ENCODE results near the gene IL9R. TPM values are rescaled to one million over a fixed set of nuclear protein-coding genes. Genes with fewer than 3 reads are reported as not detected.
A peak's percentile ranks its signal among the peaks of the same experiment; 100 is the strongest.
"Not testable (repeated sequence)": the region's sequence is repeated elsewhere in the genome, so short reads cannot be mapped to it uniquely, and the experiment has no call there.

IL9R gene
- total and polyA plus RNA-seq, 2 donors from 2014 or later, result 0.88 TPM; not detected in 1

DNA sequence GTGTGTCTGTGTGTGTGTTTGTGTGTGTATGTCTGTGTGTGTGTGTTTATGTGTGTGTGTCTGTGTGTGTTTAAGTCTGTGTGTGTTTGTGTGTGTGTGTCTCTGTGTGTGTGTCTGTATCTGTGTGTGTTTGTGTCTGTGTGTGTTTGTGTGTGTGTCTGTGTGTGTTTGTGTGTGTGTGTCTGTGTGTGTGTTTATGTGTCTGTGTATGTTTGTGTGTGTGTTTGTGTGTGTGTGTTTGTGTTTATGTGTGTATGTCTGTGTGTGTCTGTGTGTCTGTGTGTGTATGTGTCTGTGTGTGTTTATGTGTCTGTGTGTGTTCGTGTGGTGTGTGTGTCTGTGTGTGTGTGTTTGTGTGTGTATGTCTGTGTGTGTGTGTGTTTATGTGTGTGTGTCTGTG lies 11.4 kb downstream of the IL9R start:
- FAIRE-seq, result peak; percentile 66

GRCh38 chrX:156009691-156010090 lies 12.2 kb downstream of the IL9R start:
- H3K9ac ChIP-seq (ENCODE audit: low read length in 3 of 3); H3K27ac ChIP-seq (ENCODE audit: low read depth in 2 of 2, low read length in 2 of 2); H3K9me3 ChIP-seq (ENCODE audit: control insufficient read depth in 2 of 3, insufficient read depth in 1 of 3, low read length in 3 of 3); intact Hi-C loops (cut with DNase I); H3K4me3 ChIP-seq (ENCODE audit: low read length in 3 of 3); H3K27me3 ChIP-seq (ENCODE audit: control insufficient read depth, insufficient read depth, low read length); H3K36me3 ChIP-seq (ENCODE audit: control insufficient read depth in 2 of 3, insufficient read depth in 3 of 3, low read length in 3 of 3); DNase-seq; H3K4me1 ChIP-seq (ENCODE audit: control insufficient read depth in 2 of 3, insufficient read depth in 2 of 3, low read depth in 1 of 3, low read length in 3 of 3); FAIRE-seq: not testable (repeated sequence)

More for the DNA sequence above, 11.4 kb downstream of the IL9R start:
- H3K9ac ChIP-seq (ENCODE audit: low read length in 3 of 3), result no peak overlapping the region
- intact Hi-C loops (cut with DNase I), result no loop called here
- no peak overlapping the region for H3K27ac ChIP-seq (ENCODE audit: low read depth in 2 of 2, low read length in 2 of 2)
- DNase-seq, result peak in 1 of 5 donors; percentile 0
- H3K9me3 ChIP-seq (ENCODE audit: control insufficient read depth in 2 of 3, insufficient read depth in 1 of 3, low read length in 3 of 3), result peaks cover 0 to 4% (median 0%) of the 10 kb centered on the region in 3 donors
- H3K4me1 ChIP-seq (ENCODE audit: control insufficient read depth in 2 of 3, insufficient read depth in 2 of 3, low read depth in 1 of 3, low read length in 3 of 3), result no peaks in the 10 kb centered on the region
- peak overlapping the region in 1 of 3 donors; percentile 51 for H3K4me3 ChIP-seq (ENCODE audit: low read length in 3 of 3)
- no peaks in the 10 kb centered on the region for H3K36me3 ChIP-seq (ENCODE audit: control insufficient read depth in 2 of 3, insufficient read depth in 3 of 3, low read length in 3 of 3)
- TF ChIP-seq, protein P1, sequence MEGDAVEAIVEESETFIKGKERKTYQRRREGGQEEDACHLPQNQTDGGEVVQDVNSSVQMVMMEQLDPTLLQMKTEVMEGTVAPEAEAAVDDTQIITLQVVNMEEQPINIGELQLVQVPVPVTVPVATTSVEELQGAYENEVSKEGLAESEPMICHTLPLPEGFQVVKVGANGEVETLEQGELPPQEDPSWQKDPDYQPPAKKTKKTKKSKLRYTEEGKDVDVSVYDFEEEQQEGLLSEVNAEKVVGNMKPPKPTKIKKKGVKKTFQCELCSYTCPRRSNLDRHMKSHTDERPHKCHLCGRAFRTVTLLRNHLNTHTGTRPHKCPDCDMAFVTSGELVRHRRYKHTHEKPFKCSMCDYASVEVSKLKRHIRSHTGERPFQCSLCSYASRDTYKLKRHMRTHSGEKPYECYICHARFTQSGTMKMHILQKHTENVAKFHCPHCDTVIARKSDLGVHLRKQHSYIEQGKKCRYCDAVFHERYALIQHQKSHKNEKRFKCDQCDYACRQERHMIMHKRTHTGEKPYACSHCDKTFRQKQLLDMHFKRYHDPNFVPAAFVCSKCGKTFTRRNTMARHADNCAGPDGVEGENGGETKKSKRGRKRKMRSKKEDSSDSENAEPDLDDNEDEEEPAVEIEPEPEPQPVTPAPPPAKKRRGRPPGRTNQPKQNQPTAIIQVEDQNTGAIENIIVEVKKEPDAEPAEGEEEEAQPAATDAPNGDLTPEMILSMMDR (IDR thresholded peaks at IDR 0.05; ENCODE audit: borderline replicate concordance, extremely low read depth, insufficient read depth), result no peak
- H3K27me3 ChIP-seq (ENCODE audit: control insufficient read depth, insufficient read depth, low read length), result no peaks in the 10 kb centered on the region

- H3K4me3 ChIP-seq (ENCODE audit: low read length in 3 of 3); H3K9ac ChIP-seq (ENCODE audit: low read length in 3 of 3); H3K27ac ChIP-seq (ENCODE audit: low read depth in 2 of 2, low read length in 2 of 2); H3K9me3 ChIP-seq (ENCODE audit: control insufficient read depth in 2 of 3, insufficient read depth in 1 of 3, low read length in 3 of 3); H3K36me3 ChIP-seq (ENCODE audit: control insufficient read depth in 2 of 3, insufficient read depth in 3 of 3, low read length in 3 of 3); FAIRE-seq; intact Hi-C loops (cut with DNase I); H3K27me3 ChIP-seq (ENCODE audit: control insufficient read depth, insufficient read depth, low read length); DNase-seq; H3K4me1 ChIP-seq (ENCODE audit: control insufficient read depth in 2 of 3, insufficient read depth in 2 of 3, low read depth in 1 of 3, low read length in 3 of 3): not testable (repeated sequence)
These were observed 15.9 kb downstream of the IL9R start for GRCh38 chrX:156013286-156013953.

DNA sequence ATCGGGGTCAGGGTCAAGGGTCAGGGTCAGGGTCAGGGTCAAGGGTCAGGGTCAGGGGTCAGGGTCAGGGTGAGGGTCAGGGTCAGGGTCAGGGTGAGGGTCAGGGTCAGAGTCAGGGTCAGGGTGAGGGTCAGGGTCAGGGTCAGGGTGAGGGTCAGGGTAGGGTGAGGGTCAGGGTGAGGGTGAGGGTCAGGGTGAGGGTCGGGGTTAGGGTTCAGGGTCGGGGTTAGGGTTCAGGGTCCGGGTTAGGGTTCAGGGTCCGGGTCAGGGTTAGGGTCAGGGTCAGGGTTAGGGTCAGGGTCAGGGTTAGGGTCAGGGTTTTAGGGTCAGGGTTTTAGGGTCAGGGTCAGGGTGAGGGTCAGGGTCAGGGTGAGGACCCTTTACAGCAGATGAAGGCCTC lies 22.4 kb downstream of the IL9R start:
- H3K9me3 ChIP-seq (ENCODE audit: control insufficient read depth in 2 of 3, insufficient read depth in 1 of 3, low read length in 3 of 3); FAIRE-seq; H3K9ac ChIP-seq (ENCODE audit: low read length in 3 of 3); intact Hi-C loops (cut with DNase I); H3K4me1 ChIP-seq (ENCODE audit: control insufficient read depth in 2 of 3, insufficient read depth in 2 of 3, low read depth in 1 of 3, low read length in 3 of 3); H3K36me3 ChIP-seq (ENCODE audit: control insufficient read depth in 2 of 3, insufficient read depth in 3 of 3, low read length in 3 of 3); H3K4me3 ChIP-seq (ENCODE audit: low read length in 3 of 3); H3K27ac ChIP-seq (ENCODE audit: low read depth in 2 of 2, low read length in 2 of 2); H3K27me3 ChIP-seq (ENCODE audit: control insufficient read depth, insufficient read depth, low read length); DNase-seq: not testable (repeated sequence)

GRCh38 chrX:156023002-156023401 lies 25.5 kb downstream of the IL9R start:
- intact Hi-C loops (cut with DNase I); H3K4me1 ChIP-seq (ENCODE audit: control insufficient read depth in 2 of 3, insufficient read depth in 2 of 3, low read depth in 1 of 3, low read length in 3 of 3); FAIRE-seq; H3K9ac ChIP-seq (ENCODE audit: low read length in 3 of 3); H3K4me3 ChIP-seq (ENCODE audit: low read length in 3 of 3); H3K9me3 ChIP-seq (ENCODE audit: control insufficient read depth in 2 of 3, insufficient read depth in 1 of 3, low read length in 3 of 3); DNase-seq; H3K36me3 ChIP-seq (ENCODE audit: control insufficient read depth in 2 of 3, insufficient read depth in 3 of 3, low read length in 3 of 3); H3K27ac ChIP-seq (ENCODE audit: low read depth in 2 of 2, low read length in 2 of 2); H3K27me3 ChIP-seq (ENCODE audit: control insufficient read depth, insufficient read depth, low read length): not testable (repeated sequence)

DNA sequence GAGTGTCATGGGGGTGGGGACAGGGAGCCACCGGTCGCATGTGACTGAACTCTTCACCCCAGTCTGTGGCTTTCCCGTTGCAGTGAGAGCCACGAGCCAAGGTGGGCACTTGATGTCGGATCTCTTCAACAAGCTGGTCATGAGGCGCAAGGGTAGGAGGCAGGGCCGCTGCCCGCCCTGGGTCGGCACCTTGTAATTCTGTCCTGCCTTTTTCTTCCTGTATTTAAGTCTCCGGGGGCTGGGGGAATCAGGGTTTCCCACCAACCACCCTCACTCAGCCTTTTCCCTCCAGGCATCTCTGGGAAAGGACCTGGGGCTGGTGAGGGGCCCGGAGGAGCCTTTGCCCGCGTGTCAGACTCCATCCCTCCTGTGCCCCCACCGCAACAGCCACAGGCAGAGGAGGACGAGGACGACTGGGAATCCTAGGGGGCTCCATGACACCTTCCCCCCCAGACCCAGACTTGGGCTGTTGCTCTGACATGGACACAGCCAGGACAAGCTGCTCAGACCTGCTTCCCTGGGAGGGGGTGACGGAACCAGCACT lies 27.5 kb downstream of the IL9R start:
- DNase-seq; H3K9me3 ChIP-seq (ENCODE audit: control insufficient read depth in 2 of 3, insufficient read depth in 1 of 3, low read length in 3 of 3); FAIRE-seq; H3K36me3 ChIP-seq (ENCODE audit: control insufficient read depth in 2 of 3, insufficient read depth in 3 of 3, low read length in 3 of 3); intact Hi-C loops (cut with DNase I); H3K27me3 ChIP-seq (ENCODE audit: control insufficient read depth, insufficient read depth, low read length); H3K9ac ChIP-seq (ENCODE audit: low read length in 3 of 3); H3K27ac ChIP-seq (ENCODE audit: low read depth in 2 of 2, low read length in 2 of 2); H3K4me3 ChIP-seq (ENCODE audit: low read length in 3 of 3); H3K4me1 ChIP-seq (ENCODE audit: control insufficient read depth in 2 of 3, insufficient read depth in 2 of 3, low read depth in 1 of 3, low read length in 3 of 3): not testable (repeated sequence)

DNA sequence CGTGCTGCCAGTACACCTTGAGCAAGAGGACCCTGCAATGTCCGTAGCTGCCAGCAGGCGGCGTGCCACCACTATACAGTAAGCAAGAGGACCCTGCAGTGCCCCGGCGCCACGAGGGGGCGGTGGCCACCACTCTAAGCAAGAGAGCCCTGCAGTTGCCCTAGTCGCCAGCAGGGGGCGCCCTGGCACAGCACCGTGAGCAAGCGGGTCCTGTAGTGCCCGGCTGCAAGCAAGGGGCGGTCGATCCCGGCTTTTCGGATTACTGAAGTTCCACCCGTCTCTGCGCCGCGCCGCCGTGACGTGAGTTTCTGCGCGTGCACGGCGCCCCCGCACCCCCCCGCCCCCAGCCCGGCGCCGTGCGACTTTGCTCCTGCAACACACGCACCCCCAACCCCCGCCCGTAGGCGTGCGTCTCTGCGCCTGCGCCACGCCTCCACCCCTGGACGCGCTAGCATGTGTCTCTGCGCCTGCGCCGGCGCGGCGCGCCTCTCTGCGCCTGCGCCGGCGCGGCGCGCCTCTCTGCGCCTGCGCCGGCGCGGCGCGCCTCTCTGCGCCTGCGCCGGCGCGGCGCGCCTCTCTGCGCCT lies 31.2 kb downstream of the IL9R start:
- H3K9me3 ChIP-seq (ENCODE audit: control insufficient read depth in 2 of 3, insufficient read depth in 1 of 3, low read length in 3 of 3); H3K36me3 ChIP-seq (ENCODE audit: control insufficient read depth in 2 of 3, insufficient read depth in 3 of 3, low read length in 3 of 3); H3K27me3 ChIP-seq (ENCODE audit: control insufficient read depth, insufficient read depth, low read length); H3K27ac ChIP-seq (ENCODE audit: low read depth in 2 of 2, low read length in 2 of 2); H3K9ac ChIP-seq (ENCODE audit: low read length in 3 of 3); DNase-seq; FAIRE-seq; H3K4me1 ChIP-seq (ENCODE audit: control insufficient read depth in 2 of 3, insufficient read depth in 2 of 3, low read depth in 1 of 3, low read length in 3 of 3); H3K4me3 ChIP-seq (ENCODE audit: low read length in 3 of 3); intact Hi-C loops (cut with DNase I): not testable (repeated sequence)

All from kidney (tissue), 14 donors.